ENCODE results near the gene MYO1G. TPM values are rescaled to one million over a fixed set of nuclear protein-coding genes. Genes with fewer than 3 reads are reported as not detected.
A peak's percentile ranks its signal among the peaks of the same experiment; 100 is the strongest.

Gene MYO1G
- total RNA-seq, 1 experiment from 2014 or later: 0.57 TPM

- no peaks in the 10 kb centered on the region for H4K20me1 ChIP-seq (ENCODE audit: control insufficient read depth, insufficient read depth, insufficient read length)
- no peak overlapping the region for H3K56ac ChIP-seq (ENCODE audit: insufficient read length, low read depth, low read length)
- no peaks in the 10 kb centered on the region for H3K79me2 ChIP-seq (ENCODE audit: insufficient read depth, low read length)
- no peaks in the 10 kb centered on the region for H3K27me3 ChIP-seq (ENCODE audit: insufficient read depth, low read length)
- H3T11ph ChIP-seq (ENCODE audit: low read length): no peak overlapping the region
- no peaks in the 10 kb centered on the region for H3K23me2 ChIP-seq (ENCODE audit: insufficient read length, low read depth, low read length, poor library complexity, severe bottlenecking)
- no peak overlapping the region for H4K5ac ChIP-seq (ENCODE audit: insufficient read length, low read depth, low read length)
- no peaks in the 10 kb centered on the region for H3K27me3 Mint-ChIP-seq (ENCODE audit: low read depth)
- no peak for TF ChIP-seq CTCF (conservative IDR thresholded peaks at IDR 0.05)
- no peak overlapping the region for H3K14ac ChIP-seq (ENCODE audit: insufficient read depth, low read length)
- H3K9ac ChIP-seq (ENCODE audit: extremely low read depth, insufficient read length, low read length): no peak overlapping the region
- H2AK5ac ChIP-seq (ENCODE audit: insufficient read length, low read length): no peak overlapping the region
- no peak overlapping the region for H2AFZ ChIP-seq (ENCODE audit: low read length)
- no peak overlapping the region for H3K4ac ChIP-seq (ENCODE audit: low read depth, low read length)
- peaks cover 3 to 6% of the 10 kb centered on the region in 2 experiments for H3K4me1 Mint-ChIP-seq
- DNase-seq: no peak
- H3K4me2 ChIP-seq (ENCODE audit: insufficient read depth, insufficient read length, low read length): no peak overlapping the region
- no peaks in the 10 kb centered on the region for H3K4me1 ChIP-seq (ENCODE audit: insufficient read depth, low read length)
- no peak overlapping the region for H2BK12ac ChIP-seq (ENCODE audit: insufficient read length, low read depth, low read length)
- no peak overlapping the region for H4K8ac ChIP-seq (replicated peaks; ENCODE audit: insufficient read length, low read depth, low read length)
- no peak overlapping the region for H2BK15ac ChIP-seq (ENCODE audit: low read depth, low read length)
- H3K23ac ChIP-seq (ENCODE audit: insufficient read length, low read depth, low read length): no peak overlapping the region
- H3K18ac ChIP-seq (ENCODE audit: insufficient read length, low read depth, low read length): no peak overlapping the region
- no peak overlapping the region for H4K91ac ChIP-seq (ENCODE audit: insufficient read length, low read depth, low read length)
- no peaks in the 10 kb centered on the region for H3K9me3 ChIP-seq (ENCODE audit: control insufficient read depth, low read depth, low read length)
- peak overlapping the region in 2 of 3 experiments; percentile 21 to 25; a peak in 1 of 7 replicates for H3K27ac Mint-ChIP-seq
- peaks cover 3 to 29% (median 19%) of the 10 kb centered on the region in 3 experiments for H3K36me3 Mint-ChIP-seq (ENCODE audit: insufficient read depth in 1 of 3, low read depth in 3 of 3)
- H2BK20ac ChIP-seq (ENCODE audit: low read depth, low read length, poor library complexity, severe bottlenecking): no peak overlapping the region
- H3K9me3 Mint-ChIP-seq: no peaks in the 10 kb centered on the region; a peak in 1 of 5 replicates
- no peak overlapping the region for H2BK120ac ChIP-seq (ENCODE audit: low read depth, low read length, poor library complexity, severe bottlenecking)
- no peak overlapping the region for H3K27ac ChIP-seq (ENCODE audit: insufficient read length, low read depth, low read length)
- H2BK5ac ChIP-seq (ENCODE audit: insufficient read length, low read length): no peak overlapping the region
- no CpG with 5 or more reads among the region's 2 CpGs for WGBS (ENCODE audit: extremely low coverage, insufficient read length, low lambda C conversion rate)
- H3K4me3 Mint-ChIP-seq: no peak overlapping the region
- H3K79me1 ChIP-seq (ENCODE audit: insufficient read depth, low read depth, low read length, poor library complexity, severe bottlenecking): no peaks in the 10 kb centered on the region
Measured at GRCh38 chr7:45024126-45024744, 45.4 kb upstream of the MYO1G start.

Data from H9 (cell line).